ENCODE results near the gene RUNX3. TPM values are rescaled to one million over a fixed set of nuclear protein-coding genes. Genes with fewer than 3 reads are reported as not detected.

The RUNX3 gene
- polyA plus RNA-seq, 4 donors: 1.1 to 5.4 (median 3.6) TPM

GRCh38 chr1:24960071-24960801 is 30.2 kb upstream of the RUNX3 start:
- no peaks in the 10 kb centered on the region for H3K36me3 ChIP-seq (ENCODE audit: control insufficient read depth in 3 of 3, insufficient read depth in 2 of 3, low read depth in 1 of 3, low read length in 3 of 3)
- H3K27ac ChIP-seq (ENCODE audit: low read depth in 1 of 3, low read length in 2 of 3): peak overlapping the region in 1 of 3 donors; percentile 12
- H3K4me3 ChIP-seq (ENCODE audit: low read depth in 1 of 3, low read length in 3 of 3): no peak overlapping the region
- FAIRE-seq: no peak
- no peaks in the 10 kb centered on the region for H3K4me1 ChIP-seq (ENCODE audit: control insufficient read depth in 3 of 3, insufficient read depth in 2 of 3, low read depth in 1 of 3, low read length in 2 of 3)
- peaks cover 0 to 6% (median 0%) of the 10 kb centered on the region in 3 donors for H3K27me3 ChIP-seq (ENCODE audit: control insufficient read depth in 3 of 3, insufficient read depth in 3 of 3, low read length in 3 of 3)
- no peaks in the 10 kb centered on the region for H3K9me3 ChIP-seq (ENCODE audit: control insufficient read depth in 2 of 2, insufficient read depth in 1 of 2, low read depth in 1 of 2, low read length in 1 of 2)
- WGBS, 3 donors: 76 to 89% (median 88%) methylated on average over 11 of the region's 11 CpGs
- DNase-seq: no peak

- Histone ChIP-seq H3K36me3 (ENCODE audit: control insufficient read depth in 3 of 3, insufficient read depth in 2 of 3, low read depth in 1 of 3, low read length in 3 of 3) (no peaks in the 10 kb centered on the region), H3K4me3 (ENCODE audit: low read depth in 1 of 3, low read length in 3 of 3) (no peak overlapping the region), H3K9me3 (ENCODE audit: control insufficient read depth in 2 of 2, insufficient read depth in 1 of 2, low read depth in 1 of 2, low read length in 1 of 2) (no peaks in the 10 kb centered on the region), H3K27ac (ENCODE audit: low read depth in 1 of 3, low read length in 2 of 3) (peak overlapping the region in 1 of 3 donors; percentile 9), H3K27me3 (ENCODE audit: control insufficient read depth in 3 of 3, insufficient read depth in 3 of 3, low read length in 3 of 3) (peaks cover 0 to 6% (median 0%) of the 10 kb centered on the region in 3 donors), H3K4me1 (ENCODE audit: control insufficient read depth in 3 of 3, insufficient read depth in 2 of 3, low read depth in 1 of 3, low read length in 2 of 3) (no peaks in the 10 kb centered on the region)
- no peak for DNase-seq
- FAIRE-seq: no peak
- WGBS, 3 donors: 74 to 82% (median 82%) methylated on average over 8 of the region's 8 CpGs
Observed at GRCh38 chr1:24959623-24959975, 29.5 kb upstream of the RUNX3 start.

- Histone ChIP-seq H3K9me3 (ENCODE audit: control insufficient read depth in 2 of 2, insufficient read depth in 1 of 2, low read depth in 1 of 2, low read length in 1 of 2) (no peaks in the 10 kb centered on the region), H3K4me1 (ENCODE audit: control insufficient read depth in 3 of 3, insufficient read depth in 2 of 3, low read depth in 1 of 3, low read length in 2 of 3) (no peaks in the 10 kb centered on the region), H3K4me3 (ENCODE audit: low read depth in 1 of 3, low read length in 3 of 3) (peak overlapping the region in 1 of 3 donors; percentile 2), H3K36me3 (ENCODE audit: control insufficient read depth in 3 of 3, insufficient read depth in 2 of 3, low read depth in 1 of 3, low read length in 3 of 3) (no peaks in the 10 kb centered on the region), H3K27me3 (ENCODE audit: control insufficient read depth in 3 of 3, insufficient read depth in 3 of 3, low read length in 3 of 3) (peaks cover 0 to 6% (median 0%) of the 10 kb centered on the region in 3 donors), H3K27ac (ENCODE audit: low read depth in 1 of 3, low read length in 2 of 3) (peak overlapping the region in 1 of 3 donors; percentile 0)
- DNase-seq (no peak), FAIRE-seq (no peak)
- WGBS, 3 donors: 78 to 88% (median 83%) methylated on average over 23 of the region's 23 CpGs
Observed at GRCh38 chr1:24958766-24959622, 28.9 kb upstream of the RUNX3 start.

GRCh38 chr1:24957808-24958752 is 28.0 kb upstream of the RUNX3 start:
- H3K36me3 ChIP-seq (ENCODE audit: control insufficient read depth in 3 of 3, insufficient read depth in 2 of 3, low read depth in 1 of 3, low read length in 3 of 3): no peaks in the 10 kb centered on the region
- WGBS, 3 donors: 76 to 87% (median 86%) methylated on average over 16 of the region's 16 CpGs

GRCh38 chr1:24957016-24957807 is 27.1 kb upstream of the RUNX3 start:
- H3K4me1 ChIP-seq (ENCODE audit: control insufficient read depth in 3 of 3, insufficient read depth in 2 of 3, low read depth in 1 of 3, low read length in 2 of 3): no peaks in the 10 kb centered on the region
- 66 to 85% (median 68%) methylated on average over 16 of the region's 16 CpGs for WGBS, 3 donors
- H3K27me3 ChIP-seq (ENCODE audit: control insufficient read depth in 3 of 3, insufficient read depth in 3 of 3, low read length in 3 of 3): no peaks in the 10 kb centered on the region
- DNase-seq: no peak
- H3K4me3 ChIP-seq (ENCODE audit: low read depth in 1 of 3, low read length in 3 of 3): no peak overlapping the region
- H3K27ac ChIP-seq (ENCODE audit: low read depth in 1 of 3, low read length in 2 of 3): peak overlapping the region in 2 of 3 donors; percentile 12 to 32
- H3K36me3 ChIP-seq (ENCODE audit: control insufficient read depth in 3 of 3, insufficient read depth in 2 of 3, low read depth in 1 of 3, low read length in 3 of 3): no peaks in the 10 kb centered on the region
- FAIRE-seq: no peak
- H3K9me3 ChIP-seq (ENCODE audit: control insufficient read depth in 2 of 2, insufficient read depth in 1 of 2, low read depth in 1 of 2, low read length in 1 of 2): no peaks in the 10 kb centered on the region

More at GRCh38 chr1:24957808-24958752, 28.0 kb upstream of the RUNX3 start:
- H3K4me1 ChIP-seq (ENCODE audit: control insufficient read depth in 3 of 3, insufficient read depth in 2 of 3, low read depth in 1 of 3, low read length in 2 of 3): no peaks in the 10 kb centered on the region
- no peak overlapping the region for H3K4me3 ChIP-seq (ENCODE audit: low read depth in 1 of 3, low read length in 3 of 3)
- no peaks in the 10 kb centered on the region for H3K9me3 ChIP-seq (ENCODE audit: control insufficient read depth in 2 of 2, insufficient read depth in 1 of 2, low read depth in 1 of 2, low read length in 1 of 2)
- no peak for DNase-seq
- H3K27me3 ChIP-seq (ENCODE audit: control insufficient read depth in 3 of 3, insufficient read depth in 3 of 3, low read length in 3 of 3): no peaks in the 10 kb centered on the region
- FAIRE-seq: no peak
- H3K27ac ChIP-seq (ENCODE audit: low read depth in 1 of 3, low read length in 2 of 3): peak overlapping the region in 2 of 3 donors; percentile 32 to 42

GRCh38 chr1:24955779-24956365 is 25.8 kb upstream of the RUNX3 start:
- Histone ChIP-seq H3K27ac (ENCODE audit: low read depth in 1 of 3, low read length in 2 of 3) (peak overlapping the region in 2 of 3 donors; percentile 22 to 27), H3K27me3 (ENCODE audit: control insufficient read depth in 3 of 3, insufficient read depth in 3 of 3, low read length in 3 of 3) (no peaks in the 10 kb centered on the region), H3K9me3 (ENCODE audit: control insufficient read depth in 2 of 2, insufficient read depth in 1 of 2, low read depth in 1 of 2, low read length in 1 of 2) (no peaks in the 10 kb centered on the region), H3K4me3 (ENCODE audit: low read depth in 1 of 3, low read length in 3 of 3) (no peak overlapping the region), H3K4me1 (ENCODE audit: control insufficient read depth in 3 of 3, insufficient read depth in 2 of 3, low read depth in 1 of 3, low read length in 2 of 3) (no peaks in the 10 kb centered on the region), H3K36me3 (ENCODE audit: control insufficient read depth in 3 of 3, insufficient read depth in 2 of 3, low read depth in 1 of 3, low read length in 3 of 3) (no peaks in the 10 kb centered on the region)
- 69 to 83% (median 79%) methylated on average over 8 of the region's 8 CpGs for WGBS, 3 donors
- no peak for FAIRE-seq
- DNase-seq: no peak

GRCh38 chr1:24955161-24955560 is 25.1 kb upstream of the RUNX3 start:
- Histone ChIP-seq H3K36me3 (ENCODE audit: control insufficient read depth in 3 of 3, insufficient read depth in 2 of 3, low read depth in 1 of 3, low read length in 3 of 3) (no peaks in the 10 kb centered on the region), H3K27me3 (ENCODE audit: control insufficient read depth in 3 of 3, insufficient read depth in 3 of 3, low read length in 3 of 3) (no peaks in the 10 kb centered on the region), H3K4me3 (ENCODE audit: low read depth in 1 of 3, low read length in 3 of 3) (no peak overlapping the region), H3K9me3 (ENCODE audit: control insufficient read depth in 2 of 2, insufficient read depth in 1 of 2, low read depth in 1 of 2, low read length in 1 of 2) (no peaks in the 10 kb centered on the region), H3K27ac (ENCODE audit: low read depth in 1 of 3, low read length in 2 of 3) (peak overlapping the region in 2 of 3 donors; percentile 27 to 46), H3K4me1 (ENCODE audit: control insufficient read depth in 3 of 3, insufficient read depth in 2 of 3, low read depth in 1 of 3, low read length in 2 of 3) (no peaks in the 10 kb centered on the region)
- FAIRE-seq (no peak), DNase-seq (peak in 1 of 2 donors; percentile 38)
- WGBS, 3 donors: 63 to 75% (median 67%) methylated on average over 5 of the region's 5 CpGs

All from small intestine (tissue), 7 donors.